Measurements from ENCODE around the gene MTURN.

Gene MTURN

DNA sequence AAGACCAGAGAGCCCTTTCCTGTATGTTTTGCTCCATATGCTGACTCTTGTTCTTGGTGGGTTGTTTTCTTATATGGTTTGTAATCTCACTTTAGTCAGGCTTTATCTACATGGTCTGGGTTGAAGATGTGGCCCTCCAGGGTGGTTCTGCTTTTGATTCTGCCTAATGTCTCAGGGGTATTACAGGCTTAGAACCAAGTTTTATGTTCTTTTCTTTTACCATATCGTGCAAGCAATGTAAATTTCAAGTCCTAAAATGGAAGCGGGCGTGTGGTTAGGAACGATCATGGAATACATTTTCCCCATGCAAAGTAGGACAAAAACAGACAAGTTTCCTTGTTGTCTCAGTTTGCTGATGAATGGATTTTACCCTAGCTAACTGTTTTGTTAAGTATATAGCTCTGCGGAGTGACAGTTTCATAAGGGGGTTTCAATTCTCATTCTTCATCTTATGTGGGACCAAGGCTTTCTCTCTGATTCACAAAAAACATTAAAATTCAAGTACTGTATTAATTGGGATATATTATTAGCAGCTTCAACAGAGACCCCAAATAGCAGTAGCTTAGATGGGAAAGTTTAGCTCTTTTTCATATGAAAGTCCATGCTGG, 58.7 kb downstream of the MTURN start:
- no peak overlapping the region for H3K9ac ChIP-seq
- TF ChIP-seq Cebpa-rat (IDR thresholded peaks at IDR 0.05) = no peak
- H3K4me3 ChIP-seq = no peak overlapping the region
- H3K9me3 ChIP-seq (replicated peaks in 1 of 11) = peaks cover 69 to 100% (median 80%) of the 10 kb centered on the region in 11 experiments
- H4K20me1 ChIP-seq = no peaks in the 10 kb centered on the region
- H3K27me3 ChIP-seq = no peaks in the 10 kb centered on the region
- H3K36me3 ChIP-seq = peaks cover 0 to 35% (median 6%) of the 10 kb centered on the region in 11 experiments; a peak in 6 of 22 replicates
- H3K4me1 ChIP-seq = peaks cover 0 to 42% (median 0%) of the 10 kb centered on the region in 10 experiments; a peak in 6 of 20 replicates
- peak overlapping the region in 2 of 11 experiments; percentile 5 to 23; a peak in 1 of 22 replicates for H3K4me2 ChIP-seq
- H3K27ac ChIP-seq = peak overlapping the region in 1 of 11 experiments; percentile 33; a peak in 1 of 22 replicates

- Histone ChIP-seq H3K4me1 (peaks cover 3 to 33% (median 7%) of the 10 kb centered on the region in 10 experiments; a peak in 16 of 20 replicates), H4K20me1 (no peaks in the 10 kb centered on the region), H3K27ac (no peak overlapping the region), H3K4me3 (no peak overlapping the region), H3K36me3 (peaks cover 0 to 21% (median 0%) of the 10 kb centered on the region in 11 experiments; a peak in 4 of 22 replicates), H3K9ac (no peak overlapping the region), H3K4me2 (no peak overlapping the region), H3K9me3 (replicated peaks in 1 of 11) (peaks cover 52 to 83% (median 64%) of the 10 kb centered on the region in 11 experiments), H3K27me3 (no peaks in the 10 kb centered on the region)
- TF ChIP-seq Cebpa-rat (IDR thresholded peaks at IDR 0.05) = no peak
Observed at GRCh38 chr7:30196408-30196807, 61.6 kb downstream of the MTURN start.

GRCh38 chr7:30197438-30197837, 62.7 kb downstream of the MTURN start:
- Histone ChIP-seq H4K20me1 (no peaks in the 10 kb centered on the region), H3K4me3 (no peak overlapping the region)

DNA sequence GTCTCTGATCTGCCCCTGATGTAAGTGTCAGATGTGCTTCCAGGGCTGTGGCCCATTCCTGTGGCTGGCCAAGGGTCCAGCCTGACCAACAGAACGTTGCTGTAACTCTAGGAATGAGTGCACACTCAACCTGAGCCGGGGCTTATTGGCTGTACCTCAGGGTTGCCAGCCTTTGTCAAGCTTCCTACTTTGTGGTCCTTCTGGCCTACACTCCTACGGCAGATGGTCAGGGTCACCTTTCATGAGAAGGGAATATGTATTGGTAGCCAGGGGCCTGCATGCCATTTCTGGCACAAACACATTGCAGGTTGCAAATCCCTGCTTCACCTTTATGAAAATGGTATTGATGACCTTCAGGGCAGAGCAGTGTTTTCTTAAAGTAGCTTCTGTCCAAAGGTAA, 64.5 kb downstream of the MTURN start:
- Histone ChIP-seq H3K9ac (no peak overlapping the region), H3K36me3 (peaks cover 0 to 21% (median 0%) of the 10 kb centered on the region in 11 experiments; a peak in 4 of 22 replicates), H3K27me3 (no peaks in the 10 kb centered on the region), H3K4me3 (no peak overlapping the region), H3K9me3 (replicated peaks in 1 of 11) (peaks cover 44 to 55% (median 50%) of the 10 kb centered on the region in 11 experiments), H3K4me1 (peaks cover 7 to 26% (median 14%) of the 10 kb centered on the region in 10 experiments; a peak in 17 of 20 replicates), H3K4me2 (no peak overlapping the region), H3K27ac (no peak overlapping the region), H4K20me1 (no peaks in the 10 kb centered on the region)
- TF ChIP-seq Cebpa-rat (IDR thresholded peaks at IDR 0.05) = no peak

More at GRCh38 chr7:30197438-30197837, 62.7 kb downstream of the MTURN start:
- no peak overlapping the region for H3K9ac ChIP-seq
- peaks cover 0 to 21% (median 0%) of the 10 kb centered on the region in 11 experiments; a peak in 4 of 22 replicates for H3K36me3 ChIP-seq
- peaks cover 48 to 73% (median 62%) of the 10 kb centered on the region in 11 experiments for H3K9me3 ChIP-seq (replicated peaks in 1 of 11)
- no peaks in the 10 kb centered on the region for H3K27me3 ChIP-seq
- H3K27ac ChIP-seq = no peak overlapping the region
- H3K4me1 ChIP-seq = peaks cover 7 to 36% (median 14%) of the 10 kb centered on the region in 10 experiments; a peak in 17 of 20 replicates
- no peak for TF ChIP-seq Cebpa-rat (IDR thresholded peaks at IDR 0.05)
- no peak overlapping the region for H3K4me2 ChIP-seq

DNA sequence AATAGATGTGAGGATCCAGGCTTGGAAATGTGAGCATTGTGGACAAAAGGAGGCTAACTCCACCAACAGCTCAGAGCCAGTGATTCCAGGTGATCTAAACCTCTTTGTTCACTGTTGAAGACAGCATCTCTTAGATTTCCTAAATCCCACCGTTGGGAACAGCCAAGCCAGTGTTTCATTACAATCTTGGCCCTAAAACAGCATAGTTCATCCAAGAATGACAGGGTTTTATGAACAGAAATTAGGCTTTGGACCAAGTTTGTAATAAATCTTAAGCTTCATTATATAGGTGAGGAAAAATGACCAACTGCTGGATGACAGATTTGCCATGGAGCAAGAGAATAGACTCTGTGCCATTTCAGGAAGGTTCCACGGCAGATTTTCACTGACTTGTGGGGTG, 65.8 kb downstream of the MTURN start:
- TF ChIP-seq Cebpa-rat (IDR thresholded peaks at IDR 0.05) = no peak
- Histone ChIP-seq H3K4me1 (peaks cover 7 to 26% (median 14%) of the 10 kb centered on the region in 10 experiments; a peak in 17 of 20 replicates), H3K27me3 (no peaks in the 10 kb centered on the region), H3K4me3 (no peak overlapping the region), H3K36me3 (peaks cover 0 to 21% (median 0%) of the 10 kb centered on the region in 11 experiments; a peak in 4 of 22 replicates), H3K27ac (no peak overlapping the region), H3K9me3 (replicated peaks in 1 of 11) (peaks cover 31 to 42% (median 37%) of the 10 kb centered on the region in 11 experiments), H3K9ac (no peak overlapping the region), H4K20me1 (no peaks in the 10 kb centered on the region), H3K4me2 (peak overlapping the region in 5 of 11 experiments; percentile 20 to 51 (median 26); a peak in 5 of 22 replicates)

GRCh38 chr7:30201161-30201666, 66.4 kb downstream of the MTURN start:
- H3K36me3 ChIP-seq = peaks cover 0 to 16% (median 0%) of the 10 kb centered on the region in 11 experiments; a peak in 4 of 22 replicates
- no peaks in the 10 kb centered on the region for H4K20me1 ChIP-seq
- peaks cover 25 to 36% (median 31%) of the 10 kb centered on the region in 11 experiments for H3K9me3 ChIP-seq (replicated peaks in 1 of 11)
- peak overlapping the region; percentile 3 to 54 (median 32); a peak in 17 of 22 replicates for H3K4me2 ChIP-seq
- H3K27ac ChIP-seq = peak overlapping the region in 3 of 11 experiments; percentile 3 to 21 (median 10); a peak in 2 of 22 replicates
- no peak overlapping the region for H3K4me3 ChIP-seq
- no peaks in the 10 kb centered on the region for H3K27me3 ChIP-seq
- TF ChIP-seq Cebpa-rat (IDR thresholded peaks at IDR 0.05) = no peak
- peaks cover 7 to 32% (median 14%) of the 10 kb centered on the region in 10 experiments; a peak in 17 of 20 replicates for H3K4me1 ChIP-seq
- no peak overlapping the region for H3K9ac ChIP-seq

DNA sequence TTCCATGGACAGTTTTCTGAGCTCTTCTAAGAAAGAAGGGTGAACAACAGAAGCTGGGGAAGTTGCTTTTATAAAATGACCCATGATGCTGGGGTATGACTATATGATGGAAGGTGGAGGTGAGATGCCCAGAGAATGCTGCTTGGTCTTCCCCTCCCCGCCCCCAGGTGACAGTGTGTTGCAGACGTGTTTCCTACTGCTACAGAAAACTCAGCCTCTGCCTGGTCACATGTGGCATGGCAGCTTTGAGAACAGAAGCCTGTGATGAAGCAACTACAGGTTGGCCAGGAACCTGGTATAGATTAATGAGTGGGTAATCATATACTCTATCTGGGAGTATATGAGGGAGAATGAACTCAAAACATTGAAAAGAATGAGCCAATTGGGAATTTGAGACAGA, 67.1 kb downstream of the MTURN start:
- no peaks in the 10 kb centered on the region for H4K20me1 ChIP-seq
- TF ChIP-seq Cebpa-rat (IDR thresholded peaks at IDR 0.05) = no peak
- peaks cover 17 to 29% (median 24%) of the 10 kb centered on the region in 11 experiments for H3K9me3 ChIP-seq (replicated peaks in 1 of 11)
- no peak overlapping the region for H3K4me3 ChIP-seq
- no peaks in the 10 kb centered on the region for H3K27me3 ChIP-seq
- peaks cover 7 to 36% (median 14%) of the 10 kb centered on the region in 10 experiments; a peak in 17 of 20 replicates for H3K4me1 ChIP-seq
- peaks cover 0 to 14% (median 0%) of the 10 kb centered on the region in 11 experiments; a peak in 1 of 22 replicates for H3K36me3 ChIP-seq
- no peak overlapping the region for H3K9ac ChIP-seq
- peak overlapping the region in 10 of 11 experiments; percentile 3 to 54 (median 38); a peak in 14 of 22 replicates for H3K4me2 ChIP-seq
- peak overlapping the region in 3 of 11 experiments; percentile 3 to 21 (median 10); a peak in 3 of 22 replicates for H3K27ac ChIP-seq

GRCh38 chr7:30202671-30203070, 67.9 kb downstream of the MTURN start:
- TF ChIP-seq Cebpa-rat (IDR thresholded peaks at IDR 0.05) = no peak

GRCh38 chr7:30206491-30206890, 71.7 kb downstream of the MTURN start:
- Histone ChIP-seq H3K4me1 (peaks cover 3 to 30% (median 6%) of the 10 kb centered on the region in 10 experiments; a peak in 18 of 20 replicates), H3K4me2 (peak overlapping the region in 1 of 11 experiments; percentile 38; a peak in 2 of 22 replicates), H3K27ac (no peak overlapping the region), H3K9ac (no peak overlapping the region), H4K20me1 (no peaks in the 10 kb centered on the region), H3K4me3 (no peak overlapping the region), H3K36me3 (no peaks in the 10 kb centered on the region), H3K27me3 (no peaks in the 10 kb centered on the region), H3K9me3 (replicated peaks in 1 of 11) (0 out of 22 replicates have a peak, but pooled peaks cover 0 to 6% (median 0%) of the 10 kb centered on the region in 11 experiments)
- TF ChIP-seq Cebpa-rat (IDR thresholded peaks at IDR 0.05) = no peak

More at GRCh38 chr7:30202671-30203070, 67.9 kb downstream of the MTURN start:
- peaks cover 7 to 36% (median 14%) of the 10 kb centered on the region in 10 experiments; a peak in 17 of 20 replicates for H3K4me1 ChIP-seq
- H4K20me1 ChIP-seq = no peaks in the 10 kb centered on the region
- no peak overlapping the region; a peak in 1 of 22 replicates for H3K4me2 ChIP-seq
- H3K9me3 ChIP-seq (replicated peaks in 1 of 11) = peaks cover 10 to 21% (median 16%) of the 10 kb centered on the region in 11 experiments
- H3K9ac ChIP-seq = no peak overlapping the region
- H3K36me3 ChIP-seq = peaks cover 0 to 6% (median 0%) of the 10 kb centered on the region in 11 experiments; a peak in 1 of 22 replicates
- no peak overlapping the region for H3K4me3 ChIP-seq
- no peaks in the 10 kb centered on the region for H3K27me3 ChIP-seq
- H3K27ac ChIP-seq = no peak overlapping the region

All from BLaER1 treated with 17β-estradiol and CSF1 and Interleukin-3, amounts not matched to agents 10 nM and 100 nM (cell line).